Measurements from ENCODE around the gene EML4.

Gene EML4

DNA sequence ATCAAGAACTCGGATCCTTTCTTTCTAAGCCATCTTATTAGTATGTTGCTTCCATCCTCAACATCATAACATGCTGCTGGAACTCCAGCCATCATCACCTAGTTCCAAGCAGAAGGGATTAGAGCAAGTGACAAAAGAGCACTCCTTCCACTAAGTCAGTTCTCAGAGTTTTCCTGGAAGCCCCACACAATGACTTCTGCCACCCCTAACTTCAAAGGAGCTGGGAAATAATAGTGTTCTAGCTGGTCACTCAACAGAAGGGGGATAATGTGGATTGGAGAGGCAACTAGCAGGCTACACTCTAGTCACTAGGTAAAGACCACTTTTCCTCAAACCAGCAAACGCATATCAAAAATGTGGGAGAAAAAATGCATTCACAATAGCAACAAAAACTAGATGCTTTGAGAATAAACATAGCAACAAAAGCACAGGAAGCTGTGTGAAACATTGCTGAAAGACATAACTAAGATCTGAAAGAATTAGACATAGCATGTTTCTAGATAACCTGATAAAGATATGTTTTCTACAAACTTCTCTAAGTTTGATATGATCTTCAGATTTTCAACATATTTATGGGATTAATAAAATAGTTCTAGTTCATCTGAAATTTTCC lies 152.4 kb downstream of the EML4 start:
- H3K4me3 ChIP-seq (replicated peaks; ENCODE audit: low read depth, low read length), result no peak overlapping the region
- TF ChIP-seq, protein P1, sequence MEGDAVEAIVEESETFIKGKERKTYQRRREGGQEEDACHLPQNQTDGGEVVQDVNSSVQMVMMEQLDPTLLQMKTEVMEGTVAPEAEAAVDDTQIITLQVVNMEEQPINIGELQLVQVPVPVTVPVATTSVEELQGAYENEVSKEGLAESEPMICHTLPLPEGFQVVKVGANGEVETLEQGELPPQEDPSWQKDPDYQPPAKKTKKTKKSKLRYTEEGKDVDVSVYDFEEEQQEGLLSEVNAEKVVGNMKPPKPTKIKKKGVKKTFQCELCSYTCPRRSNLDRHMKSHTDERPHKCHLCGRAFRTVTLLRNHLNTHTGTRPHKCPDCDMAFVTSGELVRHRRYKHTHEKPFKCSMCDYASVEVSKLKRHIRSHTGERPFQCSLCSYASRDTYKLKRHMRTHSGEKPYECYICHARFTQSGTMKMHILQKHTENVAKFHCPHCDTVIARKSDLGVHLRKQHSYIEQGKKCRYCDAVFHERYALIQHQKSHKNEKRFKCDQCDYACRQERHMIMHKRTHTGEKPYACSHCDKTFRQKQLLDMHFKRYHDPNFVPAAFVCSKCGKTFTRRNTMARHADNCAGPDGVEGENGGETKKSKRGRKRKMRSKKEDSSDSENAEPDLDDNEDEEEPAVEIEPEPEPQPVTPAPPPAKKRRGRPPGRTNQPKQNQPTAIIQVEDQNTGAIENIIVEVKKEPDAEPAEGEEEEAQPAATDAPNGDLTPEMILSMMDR (IDR thresholded peaks at IDR 0.05; ENCODE audit: low read depth, low read length, missing control alignments), result no peak
- DNase-seq (ENCODE audit: extremely low read depth, low read depth), result no peak

DNA sequence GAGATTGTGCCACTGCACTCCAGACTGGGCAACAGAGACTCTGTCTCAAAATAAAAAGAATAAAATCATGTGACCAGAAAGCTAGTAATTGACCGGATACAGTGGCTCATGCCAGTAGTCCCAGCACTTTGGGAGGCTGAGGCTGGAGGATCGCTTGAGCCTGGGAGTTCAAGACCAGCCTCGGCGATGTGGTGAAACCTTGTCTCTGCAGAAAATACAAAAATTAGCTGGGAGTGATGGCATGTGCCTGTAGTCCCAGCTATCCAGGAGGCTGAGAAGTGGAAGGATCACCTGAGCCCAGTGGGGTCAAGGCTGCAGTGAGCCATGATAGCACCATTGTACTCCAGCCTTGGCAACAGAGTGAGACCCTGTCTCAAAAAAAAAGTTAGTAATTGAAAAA lies 155.1 kb downstream of the EML4 start:
- TF ChIP-seq, protein P1 (IDR thresholded peaks at IDR 0.05; ENCODE audit: low read depth, low read length, missing control alignments), result no peak
- DNase-seq (ENCODE audit: extremely low read depth, low read depth), result no peak
- no peak overlapping the region for H3K4me3 ChIP-seq (replicated peaks; ENCODE audit: low read depth, low read length)

DNA sequence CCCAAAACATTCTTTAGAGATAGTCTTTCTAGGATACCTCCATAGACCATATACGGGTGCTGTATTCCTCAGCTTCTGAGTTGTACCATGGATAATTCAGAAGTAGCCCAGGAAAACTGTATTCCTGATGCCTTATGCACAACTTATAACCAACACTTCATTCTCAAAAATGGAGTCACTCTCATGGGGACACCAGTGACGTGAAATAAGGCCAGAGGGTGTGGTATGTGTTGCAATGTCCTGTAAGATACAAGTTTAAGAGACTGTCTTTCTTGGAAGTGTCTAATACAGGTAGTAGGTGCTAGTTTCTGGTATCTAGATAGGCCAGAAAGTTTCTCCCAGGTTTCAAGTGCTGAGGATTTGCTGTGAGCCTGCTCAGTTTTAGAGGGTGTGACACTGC lies 155.8 kb downstream of the EML4 start:
- H3K4me3 ChIP-seq (replicated peaks; ENCODE audit: low read depth, low read length), result no peak overlapping the region
- TF ChIP-seq, protein P1 (IDR thresholded peaks at IDR 0.05; ENCODE audit: low read depth, low read length, missing control alignments), result no peak

DNA sequence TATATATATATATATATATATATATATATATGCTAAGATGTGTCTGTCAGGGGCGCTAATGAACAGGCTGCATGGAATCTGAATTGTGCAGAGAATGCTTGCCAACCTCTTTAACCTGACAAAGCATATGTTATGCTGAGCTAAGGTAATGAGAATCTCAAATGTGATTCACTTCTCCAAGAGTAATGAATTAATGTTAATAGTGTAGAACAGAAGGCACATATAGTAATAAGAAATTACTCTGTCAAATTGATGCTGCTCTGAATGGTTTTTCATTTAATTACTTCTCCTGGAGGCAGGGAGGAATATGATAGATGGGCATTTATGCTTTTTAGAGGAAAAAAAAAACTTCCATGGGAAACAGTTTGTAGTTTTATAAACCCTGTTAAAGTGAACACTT lies 156.5 kb downstream of the EML4 start:
- DNase-seq (ENCODE audit: extremely low read depth, low read depth), result no peak
- TF ChIP-seq, protein P1 (IDR thresholded peaks at IDR 0.05; ENCODE audit: low read depth, low read length, missing control alignments), result no peak
- no peak overlapping the region for H3K4me3 ChIP-seq (replicated peaks; ENCODE audit: low read depth, low read length)

More for the DNA sequence above, 155.8 kb downstream of the EML4 start:
- DNase-seq (ENCODE audit: extremely low read depth, low read depth), result no peak

DNA sequence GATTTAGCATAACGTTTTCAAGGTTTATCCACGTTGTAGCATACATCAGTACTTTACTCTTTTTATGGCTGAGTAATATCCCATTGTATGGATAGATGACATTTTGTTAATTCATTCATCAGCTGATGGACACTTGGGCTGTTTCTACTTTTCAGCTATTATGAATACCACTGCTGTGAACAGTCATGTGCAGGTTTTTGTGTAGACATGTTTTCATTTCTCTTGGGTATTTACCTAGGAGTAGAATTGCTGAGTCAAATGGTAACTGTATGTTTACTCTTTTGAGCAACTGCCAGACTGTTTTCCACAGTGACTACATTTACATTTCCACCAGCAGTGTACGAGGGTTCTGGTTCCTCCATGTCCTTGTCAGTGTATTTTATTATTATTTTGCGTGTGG lies 158.0 kb downstream of the EML4 start:
- DNase-seq (ENCODE audit: extremely low read depth, low read depth), result no peak
- TF ChIP-seq, protein P1 (IDR thresholded peaks at IDR 0.05; ENCODE audit: low read depth, low read length, missing control alignments), result no peak

DNA sequence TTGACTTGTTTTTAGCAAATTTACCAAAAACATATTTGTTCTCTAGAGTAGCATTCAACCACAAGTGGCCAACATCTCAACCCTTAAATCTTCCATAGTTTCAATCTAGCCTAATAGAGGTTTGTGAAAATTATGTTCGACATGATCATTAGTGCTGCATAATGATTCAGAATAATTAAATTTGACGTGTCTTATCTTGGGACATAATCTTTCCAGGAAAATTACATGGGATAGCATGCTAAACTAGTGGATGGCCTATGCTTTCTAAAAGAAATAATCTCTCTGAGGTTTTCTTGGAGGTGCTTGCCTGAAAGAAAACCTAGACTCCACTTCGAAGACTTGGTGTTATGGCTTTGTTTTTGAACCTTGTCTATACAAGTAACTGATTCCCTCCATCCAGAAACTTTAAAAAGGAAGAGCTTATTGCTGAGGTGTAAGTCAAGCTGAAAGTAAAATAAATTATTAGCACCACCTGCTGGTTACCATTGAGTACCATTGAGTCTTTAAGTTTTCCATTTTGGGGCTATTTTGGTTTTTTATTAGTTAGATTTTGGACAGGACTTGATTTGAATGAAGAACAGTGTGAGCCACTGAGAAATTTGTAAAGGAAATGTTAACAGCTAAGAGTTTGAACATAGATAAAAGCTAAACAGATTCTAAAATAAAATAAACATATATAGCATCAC lies 159.1 kb downstream of the EML4 start:
- no peak for DNase-seq (ENCODE audit: extremely low read depth, low read depth)
- no peak overlapping the region for H3K4me3 ChIP-seq (replicated peaks; ENCODE audit: low read depth, low read length)
- TF ChIP-seq, protein P1 (IDR thresholded peaks at IDR 0.05; ENCODE audit: low read depth, low read length, missing control alignments), result peak; percentile 14

More for the DNA sequence above, 158.0 kb downstream of the EML4 start:
- no peak overlapping the region for H3K4me3 ChIP-seq (replicated peaks; ENCODE audit: low read depth, low read length)

Measured in HFF-Myc (cell line).